ENCODE measurements around the gene EIF6.

EIF6 gene

DNA sequence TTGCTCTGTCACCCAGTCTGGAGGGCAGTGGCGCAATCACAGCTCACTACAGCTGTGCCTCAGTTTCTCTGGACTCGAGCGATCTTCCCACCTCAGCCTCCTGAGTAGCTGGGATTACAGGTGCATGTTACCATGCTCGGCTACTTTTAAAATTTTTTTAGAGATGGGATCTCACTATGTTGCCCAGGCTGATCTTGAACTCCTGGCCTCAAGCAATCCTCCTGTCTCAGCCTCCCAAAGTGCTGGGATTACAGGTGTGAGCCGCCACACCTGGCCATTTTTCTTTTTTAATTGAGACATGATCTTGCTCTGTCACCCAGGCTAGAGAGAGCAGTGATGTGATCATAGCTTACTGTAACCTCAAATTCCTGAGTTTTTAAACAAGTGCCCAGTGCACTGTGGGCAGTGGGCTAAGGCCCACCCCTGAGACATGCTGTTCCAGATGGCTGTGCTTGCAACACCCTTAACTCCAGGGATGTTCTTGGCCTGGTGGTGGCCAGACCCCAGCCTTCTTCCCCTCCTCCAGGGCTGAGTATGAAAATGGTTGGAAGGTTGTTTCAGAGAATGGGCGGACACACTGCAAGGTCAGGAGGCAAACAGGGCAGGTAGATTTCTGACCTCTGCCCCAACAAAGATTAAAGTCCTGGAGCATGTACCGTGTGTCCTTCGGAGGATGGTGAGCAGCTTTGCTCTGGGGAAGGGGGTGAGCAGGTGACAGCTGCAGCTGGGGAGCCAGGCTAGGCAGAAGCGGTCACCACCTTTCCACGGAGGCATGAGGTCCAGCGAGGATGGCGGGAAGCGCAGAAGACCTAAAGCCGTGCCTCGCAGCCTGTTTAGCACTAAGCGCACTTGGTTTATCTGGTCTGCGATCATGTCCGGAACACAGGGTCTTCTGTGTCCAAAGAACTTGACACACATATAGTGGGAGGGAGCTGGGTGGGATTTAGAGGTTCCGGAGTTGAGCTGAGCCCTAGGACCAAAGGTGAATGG, 9.0 kb upstream of the EIF6 start:
- TF ChIP-seq GATA2 (IDR thresholded peaks at IDR 0.05; ENCODE audit: low read depth, low read length) (no peak), GATA3 (IDR thresholded peaks at IDR 0.05; ENCODE audit: low read depth, low read length) (no peak)

GRCh38 chr20:35292504-35293285, 8.1 kb upstream of the EIF6 start:
- TF ChIP-seq GATA3 (IDR thresholded peaks at IDR 0.05; ENCODE audit: low read depth, low read length) = no peak
- TF ChIP-seq GATA2 (IDR thresholded peaks at IDR 0.05; ENCODE audit: low read depth, low read length) = no peak

DNA sequence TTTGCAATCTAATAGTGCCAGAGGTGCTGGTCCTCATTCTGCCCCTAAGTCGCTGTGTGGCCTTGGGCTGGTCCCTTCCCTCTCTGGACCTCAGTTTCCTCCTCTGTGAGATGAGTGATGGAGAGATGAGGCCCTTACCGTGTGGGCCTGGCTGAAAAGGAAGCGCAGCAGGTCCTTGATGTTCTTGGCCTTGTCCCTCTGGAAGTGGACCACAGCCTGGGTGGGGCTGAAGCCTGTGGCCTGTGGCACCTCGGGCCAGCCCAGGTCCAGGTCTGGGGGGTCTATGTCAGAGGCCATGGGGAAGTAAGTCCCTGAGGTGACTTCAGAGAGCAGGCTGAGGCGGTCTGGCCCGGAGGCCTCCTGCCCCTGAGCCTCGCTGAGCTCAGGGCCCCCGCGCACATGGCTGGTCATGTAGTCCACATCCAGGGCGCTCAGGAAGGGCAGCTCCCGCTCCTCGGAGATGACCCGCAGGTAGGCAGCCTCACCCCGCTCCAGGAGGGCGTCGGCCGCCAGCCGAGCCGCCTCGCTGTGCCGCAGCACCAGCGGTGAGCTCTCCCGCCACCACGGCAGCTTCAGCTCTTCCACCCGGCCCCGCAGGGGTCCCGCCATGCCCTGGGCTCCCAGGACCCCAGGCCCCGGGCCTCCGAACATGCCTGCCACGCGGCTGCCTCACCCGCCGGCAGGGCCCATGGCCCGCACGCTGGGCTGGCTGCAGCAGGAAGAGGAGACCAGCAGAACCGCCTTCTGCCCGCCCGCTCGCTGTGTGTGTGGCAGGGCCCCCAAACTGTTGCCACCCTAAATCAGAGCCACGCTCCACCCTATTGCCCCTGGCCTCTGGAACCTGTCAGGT, 7.3 kb upstream of the EIF6 start, which contains the start of gene FAM83C:
FAM83C (minus strand) TSS at position 772 of the 850 bp plus-strand sequence; CDS start at position 651, 121 bp downstream.
- TF ChIP-seq GATA2 (IDR thresholded peaks at IDR 0.05; ENCODE audit: low read depth, low read length) (no peak), GATA3 (IDR thresholded peaks at IDR 0.05; ENCODE audit: low read depth, low read length) (no peak)

- no peak for TF ChIP-seq GATA3 (IDR thresholded peaks at IDR 0.05; ENCODE audit: low read depth, low read length)
- no peak for TF ChIP-seq GATA2 (IDR thresholded peaks at IDR 0.05; ENCODE audit: low read depth, low read length)
Observed at GRCh38 chr20:35290887-35291417, 6.4 kb upstream of the EIF6 start.

DNA sequence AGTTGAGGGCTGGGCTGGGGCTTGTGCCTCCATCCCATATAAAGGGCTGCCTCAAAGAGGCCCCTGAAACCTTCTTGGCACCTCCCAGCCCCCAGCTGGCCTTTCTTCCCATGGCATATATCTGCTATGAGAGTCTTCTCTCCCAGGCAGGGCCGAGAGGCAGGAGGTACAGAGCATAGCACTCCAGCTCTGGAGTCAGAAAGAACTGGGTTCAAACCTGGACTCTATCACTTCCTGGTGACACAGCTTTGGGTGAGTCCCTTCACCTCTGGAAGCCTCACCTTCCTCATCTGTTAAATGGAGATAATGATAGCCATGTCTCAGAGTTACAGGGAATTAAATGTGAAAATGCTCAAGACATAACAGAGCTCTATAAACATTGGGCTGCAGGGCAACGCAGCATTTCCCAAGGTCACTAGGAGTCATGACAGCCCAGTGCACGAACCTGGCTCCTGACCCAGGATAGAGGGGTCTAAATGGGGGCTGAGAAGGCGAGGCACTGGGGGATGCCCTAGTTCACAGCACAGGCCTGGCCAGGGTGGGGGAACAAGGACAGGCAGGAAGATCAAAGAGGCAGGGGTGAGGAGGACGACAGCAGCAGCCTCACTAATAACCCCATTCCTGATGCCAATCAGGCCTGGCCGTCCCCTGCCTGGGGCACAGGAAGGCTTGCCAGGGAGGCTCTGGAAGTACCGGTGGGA, 5.8 kb upstream of the EIF6 start:
- no peak for TF ChIP-seq GATA3 (IDR thresholded peaks at IDR 0.05; ENCODE audit: low read depth, low read length)
- peak; percentile 89 for TF ChIP-seq GATA2 (IDR thresholded peaks at IDR 0.05; ENCODE audit: low read depth, low read length)

- no peak for TF ChIP-seq GATA2 (IDR thresholded peaks at IDR 0.05; ENCODE audit: low read depth, low read length)
- TF ChIP-seq GATA3 (IDR thresholded peaks at IDR 0.05; ENCODE audit: low read depth, low read length) = no peak
Observed at GRCh38 chr20:35288325-35289060, 3.9 kb upstream of the EIF6 start.

GRCh38 chr20:35287509-35288324, 3.1 kb upstream of the EIF6 start:
- TF ChIP-seq GATA3 (IDR thresholded peaks at IDR 0.05; ENCODE audit: low read depth, low read length) (no peak), GATA2 (IDR thresholded peaks at IDR 0.05; ENCODE audit: low read depth, low read length) (no peak)

DNA sequence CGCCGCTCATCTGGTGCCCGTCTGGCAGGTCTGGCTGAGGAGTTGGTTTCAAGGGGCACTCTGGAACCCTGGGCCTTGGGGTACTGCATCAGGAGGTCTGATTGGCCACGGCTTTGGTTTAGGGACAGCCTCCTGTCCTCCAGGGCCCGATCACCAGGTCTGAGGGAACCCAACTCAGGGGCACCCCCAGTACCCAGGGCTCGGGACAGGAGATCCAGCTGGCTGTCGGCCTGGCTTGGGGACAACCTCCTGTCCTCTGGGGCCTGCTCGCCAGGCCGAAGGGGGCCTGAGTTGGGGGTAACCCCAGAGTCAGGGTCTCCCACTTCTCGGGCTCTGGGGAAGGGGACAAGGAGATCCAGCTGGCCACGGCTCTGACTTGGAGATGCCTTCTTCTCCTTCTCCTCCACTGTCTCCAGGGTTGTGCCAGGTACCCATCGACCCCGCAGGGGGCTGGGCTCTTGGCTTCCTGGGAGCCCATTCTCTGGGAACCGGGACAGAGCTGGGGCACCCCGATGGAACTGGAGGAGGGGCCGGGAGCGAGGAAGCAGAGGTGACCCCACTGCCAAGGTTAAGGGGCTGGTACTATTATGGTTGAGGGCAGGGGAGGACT, 2.4 kb upstream of the EIF6 start:
- TF ChIP-seq GATA3 (IDR thresholded peaks at IDR 0.05; ENCODE audit: low read depth, low read length) (no peak), GATA2 (IDR thresholded peaks at IDR 0.05; ENCODE audit: low read depth, low read length) (no peak)

DNA sequence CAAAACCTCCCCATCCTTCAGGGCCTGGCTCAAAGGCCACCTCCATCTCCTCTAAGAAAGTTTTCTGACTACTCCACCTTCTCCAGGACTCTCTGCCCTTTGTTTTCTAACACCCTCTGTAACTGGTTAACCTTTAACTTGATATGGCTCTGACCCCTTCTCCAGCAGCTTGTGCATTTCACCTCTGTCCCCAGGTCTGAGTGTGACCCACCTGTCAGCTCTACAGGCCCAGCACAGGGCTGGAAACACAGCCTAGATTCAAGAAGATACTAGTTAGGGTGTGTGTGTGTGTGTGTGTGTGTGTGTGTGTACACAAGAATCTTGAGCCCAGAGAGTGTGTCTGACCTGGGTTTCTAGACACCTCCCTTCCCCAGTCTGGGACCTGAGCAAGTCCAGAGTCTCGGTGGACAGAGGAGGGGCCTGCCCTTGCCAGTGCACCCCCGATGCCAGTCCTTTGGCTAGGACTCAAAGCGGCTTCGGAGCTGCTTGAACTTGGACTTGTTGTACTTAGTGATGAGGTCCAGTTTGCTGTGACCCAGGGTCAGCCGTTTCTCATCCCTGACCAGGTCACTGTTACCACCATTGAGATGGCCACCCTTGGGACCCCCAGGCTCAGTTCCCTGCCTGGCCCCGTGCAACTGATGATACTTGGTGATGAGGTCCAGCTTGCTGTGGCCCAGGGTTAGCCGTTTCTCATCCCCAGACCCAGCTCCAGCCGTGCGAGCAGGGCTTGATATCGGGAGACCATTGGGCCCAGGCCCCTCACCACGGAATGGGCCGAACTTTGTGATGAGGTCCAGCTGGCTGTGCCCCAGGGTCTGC, 1.7 kb upstream of the EIF6 start:
- TF ChIP-seq GATA2 (IDR thresholded peaks at IDR 0.05; ENCODE audit: low read depth, low read length) = no peak
- no peak for TF ChIP-seq GATA3 (IDR thresholded peaks at IDR 0.05; ENCODE audit: low read depth, low read length)

GRCh38 chr20:35285806-35286076, 1.2 kb upstream of the EIF6 start:
- TF ChIP-seq GATA3 (IDR thresholded peaks at IDR 0.05; ENCODE audit: low read depth, low read length) = no peak
- TF ChIP-seq GATA2 (IDR thresholded peaks at IDR 0.05; ENCODE audit: low read depth, low read length) = no peak

All from SH-SY5Y (cell line).